GM21723 (cell line): ENCODE measurements around the gene HSPA4L.

ENCODE experiments used
- ATAC-seq: cut with Tn5 transposase; IDR thresholded peaks from one replicate; pipeline ENCODE4 v1.9.1; 2021; ENCODE audit warnings: mild to moderate bottlenecking, moderate library complexity; ENCODE audit not compliant: unreplicated experiment

HSPA4L gene

DNA sequence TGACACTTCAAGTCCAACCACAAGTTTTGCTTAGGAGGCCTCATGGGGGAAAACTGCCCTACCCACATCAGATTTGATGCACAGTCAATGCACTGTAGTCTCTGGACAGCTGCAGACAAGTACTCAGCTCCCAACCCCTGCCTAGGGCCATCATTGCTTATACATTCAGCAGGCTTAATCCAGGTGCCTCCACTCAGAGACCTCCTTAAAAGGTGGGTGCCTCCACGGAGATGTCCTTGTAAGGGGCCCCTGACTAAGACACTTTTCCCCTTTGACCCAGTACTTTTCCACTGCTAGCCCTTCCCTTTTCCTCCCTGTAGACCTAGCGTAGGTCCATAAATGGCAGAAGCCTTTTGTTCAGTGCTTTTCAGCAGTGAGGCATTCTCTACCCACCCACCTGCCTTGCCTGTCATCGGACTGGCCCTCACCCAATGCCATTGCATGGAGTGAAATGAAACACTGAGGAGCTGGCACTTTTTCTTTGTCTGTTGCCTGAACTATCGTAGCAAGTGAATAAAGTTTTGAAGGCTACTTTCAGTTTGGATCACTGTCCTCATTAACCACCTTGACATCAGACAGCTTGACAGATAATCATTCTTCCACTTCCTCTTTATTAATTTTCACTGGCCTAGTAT, 74.8 kb downstream of the HSPA4L start:
- ATAC-seq = peak; percentile 81

DNA sequence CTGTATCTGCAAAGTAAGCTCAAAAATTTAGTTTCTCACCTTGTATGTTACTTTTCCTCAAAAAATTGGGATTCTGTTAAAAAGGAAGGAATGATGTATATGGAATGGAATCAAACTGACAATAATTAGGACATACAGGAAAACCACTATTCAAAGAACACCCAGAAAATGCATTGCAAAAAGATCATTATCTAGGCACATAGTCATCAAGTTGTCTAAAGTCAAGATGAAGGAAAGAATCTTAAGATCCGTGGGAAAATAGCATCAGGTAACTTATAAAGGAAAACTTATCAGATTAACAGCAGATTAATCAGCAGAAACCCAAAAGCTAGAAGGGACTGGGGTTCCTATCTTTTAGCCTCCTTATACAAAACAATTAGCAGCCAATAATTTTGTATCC, 75.5 kb downstream of the HSPA4L start:
- no peak for ATAC-seq

DNA sequence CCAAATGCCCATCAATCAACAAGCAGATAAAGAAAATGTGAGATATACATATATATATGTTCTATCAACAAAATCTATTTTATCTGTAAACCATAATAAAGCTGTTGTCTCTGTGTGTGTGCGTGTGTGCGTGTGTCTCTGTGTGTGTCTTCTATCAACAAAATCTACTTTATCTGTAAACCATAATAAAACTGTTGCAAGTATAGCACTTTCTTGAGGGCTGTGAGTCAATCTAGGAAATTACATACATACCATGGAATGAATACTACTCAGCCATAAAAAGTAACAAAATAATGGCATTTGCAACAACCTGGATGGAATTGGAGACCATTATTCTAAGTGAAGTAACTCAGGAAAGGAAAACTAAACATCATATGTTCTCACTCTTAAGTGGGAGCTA, 86.1 kb downstream of the HSPA4L start:
- ATAC-seq = no peak

DNA sequence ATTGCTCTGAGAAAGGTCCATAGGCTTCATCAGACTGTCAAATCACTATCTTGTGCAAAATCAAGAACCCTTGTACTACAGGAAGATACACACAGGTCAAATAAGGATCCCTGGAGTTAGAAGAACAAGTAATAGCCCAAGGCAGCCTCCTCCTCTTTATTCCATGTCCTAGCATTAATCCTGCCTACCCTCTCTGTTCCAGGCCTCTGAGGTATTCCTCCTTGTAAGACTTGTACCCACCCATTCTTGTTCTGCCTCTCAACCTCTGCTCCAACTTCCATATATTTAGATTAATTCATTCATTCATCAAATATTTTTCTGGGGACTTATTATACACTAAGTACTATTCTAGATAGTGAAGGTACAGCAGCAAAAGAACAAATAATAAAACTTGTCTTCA, 88.2 kb downstream of the HSPA4L start:
- no peak for ATAC-seq

DNA sequence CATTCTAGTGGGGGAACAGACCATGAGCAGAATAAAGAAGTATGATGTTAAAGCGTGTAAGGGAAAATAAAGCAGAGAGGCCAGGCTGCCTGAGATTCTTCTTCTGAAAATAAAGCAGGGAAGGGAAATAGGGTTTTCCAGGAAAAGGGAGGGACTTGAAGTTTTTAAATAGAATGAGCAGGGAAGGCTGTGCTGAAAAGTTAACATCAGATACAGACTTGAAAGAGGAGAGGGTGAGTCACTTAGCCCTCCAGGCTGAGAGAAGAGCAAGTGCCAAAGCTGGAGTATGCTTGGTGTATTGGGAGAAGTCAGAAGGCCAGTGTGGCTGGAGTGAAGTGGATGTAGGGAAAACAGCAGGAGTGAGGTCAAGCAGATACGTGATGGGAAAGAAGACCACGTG, 88.6 kb downstream of the HSPA4L start:
- no peak for ATAC-seq

DNA sequence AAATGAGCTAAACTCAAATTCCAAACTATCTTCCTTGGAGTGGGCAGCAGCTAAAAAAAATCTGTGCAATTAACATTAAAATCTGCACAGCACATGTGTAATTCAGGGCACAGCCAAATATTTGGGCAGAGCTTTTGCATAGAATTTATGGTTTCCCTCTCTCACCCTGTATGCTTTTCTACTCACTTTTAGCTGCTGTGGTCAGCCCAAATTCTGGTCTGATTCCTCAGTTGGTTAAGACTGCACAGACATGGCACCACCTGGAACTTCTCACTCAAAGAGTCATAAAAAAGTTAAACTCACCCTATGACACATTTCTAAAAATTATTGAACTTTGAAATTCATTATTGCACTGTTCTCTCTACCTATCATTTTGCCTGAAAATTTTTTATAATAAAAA, 93.7 kb downstream of the HSPA4L start:
- no peak for ATAC-seq

DNA sequence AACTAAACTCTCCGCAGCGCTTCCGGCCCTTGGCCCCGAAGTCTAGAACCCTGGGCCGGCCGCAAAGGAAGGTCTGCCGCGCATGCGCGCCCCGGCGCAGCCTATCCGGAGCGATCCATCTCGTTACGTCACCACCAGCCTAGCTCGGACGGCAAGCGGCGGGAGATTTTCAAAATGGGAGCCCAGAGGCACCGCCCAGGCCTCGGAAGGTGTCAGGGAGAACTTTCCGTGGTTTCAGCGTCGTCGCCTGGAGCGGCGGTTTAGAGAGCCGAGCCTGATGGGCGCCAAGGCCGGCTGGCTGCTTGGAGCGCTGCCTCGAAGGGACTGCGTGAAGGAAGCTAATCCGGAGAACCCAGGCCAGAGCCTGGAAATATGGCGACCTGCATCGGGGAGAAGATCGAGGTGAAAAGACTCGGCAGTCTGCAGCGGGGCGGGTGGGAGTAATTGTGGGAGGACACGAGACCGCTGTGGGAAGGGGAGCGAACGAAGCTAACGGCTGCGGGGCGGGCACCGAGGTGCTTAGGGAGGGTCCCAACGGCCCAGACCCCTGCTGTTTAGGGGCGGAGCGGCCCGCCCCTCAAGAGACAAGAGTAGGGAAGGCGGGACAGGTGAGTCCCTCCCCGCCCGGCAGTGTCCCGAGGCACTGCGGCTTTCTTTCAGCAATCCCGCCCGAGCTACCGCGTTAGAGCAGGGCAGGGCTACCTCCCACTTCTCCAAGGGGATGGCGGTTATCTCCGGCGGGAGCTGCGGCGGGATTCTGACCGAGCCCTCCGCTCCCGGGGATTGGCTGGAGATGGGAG, 98.8 kb downstream of the HSPA4L start, which contains the start of gene PLK4:
Gene PLK4, plus strand, starts transcription at position 131 of the 800 bp plus-strand sequence. Its CDS starts 242 bp downstream, at position 373.
- ATAC-seq = peak; percentile 92

DNA sequence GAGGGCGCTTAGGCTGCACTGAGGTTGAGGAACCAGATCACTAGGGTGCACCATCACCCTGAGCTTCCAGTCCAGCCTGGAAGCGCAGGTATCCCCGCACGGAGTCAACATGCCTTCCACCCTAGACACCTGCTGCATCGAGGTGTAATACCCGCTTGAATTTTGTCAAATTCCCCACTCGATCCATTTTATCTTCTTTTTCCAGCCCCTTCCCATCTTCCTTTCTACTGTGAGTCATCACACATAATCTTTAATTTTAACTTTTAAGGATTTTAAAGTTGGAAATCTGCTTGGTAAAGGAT, 99.4 kb downstream of the HSPA4L start:
- peak; percentile 44 for ATAC-seq

DNA sequence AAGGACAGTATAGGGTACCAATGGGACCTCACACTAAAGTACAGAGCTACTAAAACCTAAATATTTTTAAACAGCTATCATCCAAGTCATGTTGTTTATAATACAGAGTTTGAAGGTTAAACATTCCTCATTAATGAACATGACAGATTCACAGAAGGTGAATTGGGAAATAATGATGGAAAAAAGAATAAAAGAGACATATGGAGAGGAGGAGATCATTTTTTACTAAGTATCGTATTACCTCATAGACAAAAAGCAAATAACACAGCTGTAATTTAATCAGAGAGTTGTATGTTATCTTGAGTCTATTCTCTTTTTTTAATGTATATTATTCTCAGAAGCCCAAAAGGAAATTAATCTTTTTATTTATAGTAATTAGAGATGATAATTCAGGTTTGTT, 106.4 kb downstream of the HSPA4L start:
- ATAC-seq = no peak

DNA sequence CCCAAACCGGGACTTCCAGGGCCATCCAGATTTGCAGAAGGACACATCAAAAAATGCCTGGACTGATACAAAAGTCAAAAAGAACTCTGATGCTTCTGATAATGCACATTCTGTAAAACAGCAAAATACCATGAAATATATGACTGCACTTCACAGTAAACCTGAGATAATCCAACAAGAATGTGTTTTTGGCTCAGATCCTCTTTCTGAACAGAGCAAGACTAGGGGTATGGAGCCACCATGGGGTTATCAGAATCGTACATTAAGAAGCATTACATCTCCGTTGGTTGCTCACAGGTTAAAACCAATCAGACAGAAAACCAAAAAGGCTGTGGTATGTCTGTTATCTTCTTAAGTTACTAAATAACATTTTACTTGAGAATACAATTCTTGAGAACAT, 107.8 kb downstream of the HSPA4L start:
- ATAC-seq = no peak
